ENCODE measurements around the gene NFATC2IP. TPM values are rescaled to one million over a fixed set of nuclear protein-coding genes. Genes with fewer than 3 reads are reported as not detected.

NFATC2IP gene
- total RNA-seq (100 to 1,000 TPM; 112 to 116 TPM), polyA plus RNA-seq (10 to 100 TPM; 22.8 to 30.2 (median 28.7) TPM), total RNA-seq (81.8 to 176 (median 122) reads per million in 6 experiments)

DNA sequence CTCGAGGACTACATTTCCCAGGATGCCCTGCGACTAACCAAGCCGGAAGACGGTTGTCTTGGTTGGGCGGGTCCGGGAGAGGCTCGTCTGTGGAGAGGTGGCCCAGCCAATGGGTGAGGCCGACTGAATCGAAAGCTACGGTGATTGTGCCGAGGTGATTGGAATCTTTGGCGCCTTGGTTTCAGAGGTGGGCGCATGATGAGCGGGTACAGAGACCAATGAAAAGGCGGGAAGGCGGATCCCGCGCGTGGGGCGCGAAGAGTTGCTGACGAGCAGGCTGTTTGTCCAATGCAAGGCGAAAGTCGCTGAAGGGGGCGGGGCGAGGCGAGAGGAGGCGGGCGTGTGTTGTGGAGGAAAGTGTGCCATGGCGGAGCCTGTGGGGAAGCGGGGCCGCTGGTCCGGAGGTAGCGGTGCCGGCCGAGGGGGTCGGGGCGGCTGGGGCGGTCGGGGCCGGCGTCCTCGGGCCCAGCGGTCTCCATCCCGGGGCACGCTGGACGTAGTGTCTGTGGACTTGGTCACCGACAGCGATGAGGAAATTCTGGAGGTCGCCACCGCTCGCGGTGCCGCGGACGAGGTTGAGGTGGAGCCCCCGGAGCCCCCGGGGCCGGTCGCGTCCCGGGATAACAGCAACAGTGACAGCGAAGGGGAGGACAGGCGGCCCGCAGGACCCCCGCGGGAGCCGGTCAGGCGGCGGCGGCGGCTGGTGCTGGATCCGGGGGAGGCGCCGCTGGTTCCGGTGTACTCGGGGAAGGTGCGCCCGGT lies at the start of gene NFATC2IP:
NFATC2IP (plus strand) TSS at position 290 of the 762 bp plus-strand sequence; CDS start at position 365, 75 bp downstream.
- peaks cover 15 to 36% (median 31%) of the 10 kb centered on the region in 4 donors for H3K4me1 Mint-ChIP-seq
- H3K9me3 Mint-ChIP-seq: no peaks in the 10 kb centered on the region
- ATAC-seq (peak; percentile 95 to 96), DNase-seq (peak; percentile 97 to 100 (median 99))
- peak within 1 kb of the TSS; percentile 90 to 99 (median 94) for H3K27ac Mint-ChIP-seq
- peaks cover 0 to 29% (median 0%) of the 10 kb centered on the region in 3 donors for H3K36me3 Mint-ChIP-seq
- POLR2A ChIA-PET: interaction anchor here (0.6 to 2.3 kb wide), 11 partner anchors 10 to 128 kb away, joined by 3 to 20 read pairs (median 5); partner anchors contain the start of genes ATXN2L, LAT, RABEP2 and SPNS1
- no peaks in the 10 kb centered on the region for H3K27me3 Mint-ChIP-seq
- peak within 1 kb of the TSS; percentile 87 to 100 (median 96) for H3K4me3 Mint-ChIP-seq

DNA sequence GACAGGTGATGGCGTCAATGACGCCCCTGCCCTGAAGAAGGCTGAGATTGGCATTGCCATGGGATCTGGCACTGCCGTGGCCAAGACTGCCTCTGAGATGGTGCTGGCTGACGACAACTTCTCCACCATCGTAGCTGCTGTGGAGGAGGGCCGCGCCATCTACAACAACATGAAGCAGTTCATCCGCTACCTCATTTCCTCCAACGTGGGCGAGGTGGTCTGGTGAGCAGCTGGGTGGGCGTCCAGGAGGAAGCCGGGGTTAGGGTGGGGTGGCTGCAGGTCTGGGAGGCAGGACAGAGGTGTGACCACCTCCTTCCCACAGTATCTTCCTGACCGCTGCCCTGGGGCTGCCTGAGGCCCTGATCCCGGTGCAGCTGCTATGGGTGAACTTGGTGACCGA lies 48.9 kb upstream of the NFATC2IP start:
- Mint-ChIP-seq H3K4me1 (peaks cover 3 to 11% (median 5%) of the 10 kb centered on the region in 4 donors), H3K27me3 (no peaks in the 10 kb centered on the region), H3K36me3 (peaks cover 0 to 2% (median 0%) of the 10 kb centered on the region in 3 donors), H3K4me3 (no peak overlapping the region), H3K27ac (peak overlapping the region in 1 of 10 donors; percentile 8), H3K9me3 (no peaks in the 10 kb centered on the region)
- DNase-seq (no peak), ATAC-seq (no peak)
- POLR2A ChIA-PET: interaction anchor here (1.4 kb wide), 1 partner anchor 21 kb away, joined by 4 read pairs; no protein-coding TSS in a partner anchor

- no peaks in the 10 kb centered on the region for H3K27me3 Mint-ChIP-seq
- H3K4me3 Mint-ChIP-seq: no peak overlapping the region
- POLR2A ChIA-PET: no interaction called here
- ATAC-seq: peak; percentile 12 to 20
- peaks cover 3 to 11% (median 5%) of the 10 kb centered on the region in 4 donors for H3K4me1 Mint-ChIP-seq
- peak overlapping the region in 3 of 10 donors; percentile 37 to 89 (median 74) for H3K27ac Mint-ChIP-seq
- peaks cover 0 to 5% (median 0%) of the 10 kb centered on the region in 3 donors for H3K36me3 Mint-ChIP-seq
- no peak for DNase-seq
- H3K9me3 Mint-ChIP-seq: no peaks in the 10 kb centered on the region
These were observed 47.8 kb upstream of the NFATC2IP start for GRCh38 chr16:28902909-28903308.

DNA sequence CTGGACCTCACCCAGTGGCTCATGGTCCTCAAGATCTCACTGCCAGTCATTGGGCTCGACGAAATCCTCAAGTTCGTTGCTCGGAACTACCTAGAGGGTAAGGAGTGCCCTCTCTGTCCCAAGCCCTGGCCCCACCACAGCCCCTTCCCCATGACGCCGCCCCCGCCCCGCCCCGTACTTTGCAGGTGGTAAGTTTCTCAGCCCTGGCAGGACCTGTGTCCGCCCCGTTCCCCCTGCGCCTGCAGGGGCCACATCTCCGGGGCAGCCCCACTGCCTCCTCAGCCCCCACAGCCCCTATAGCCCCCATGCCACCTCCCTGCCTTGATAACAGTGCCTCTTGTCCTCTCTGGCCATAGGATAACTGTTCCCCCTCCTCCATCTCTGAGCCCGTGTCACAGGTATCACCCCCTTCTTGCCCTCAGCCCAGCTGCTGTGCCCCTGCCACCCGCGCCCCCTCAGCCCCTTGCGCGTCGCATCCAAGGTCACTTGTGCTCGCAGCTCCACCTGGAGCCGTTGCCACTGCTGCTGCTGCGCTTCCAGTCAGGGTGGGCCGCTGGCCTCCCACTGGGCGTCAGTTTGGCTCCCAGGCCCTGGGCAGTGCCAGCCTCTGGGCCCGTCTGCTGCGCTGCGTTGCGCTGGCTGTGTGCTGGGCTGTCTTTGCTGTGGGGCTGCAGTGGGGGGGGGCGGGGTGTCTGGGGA lies 47.2 kb upstream of the NFATC2IP start:
- Mint-ChIP-seq H3K27ac (peak overlapping the region in 1 of 10 donors; percentile 50), H3K36me3 (peaks cover 0 to 11% (median 0%) of the 10 kb centered on the region in 3 donors), H3K27me3 (no peaks in the 10 kb centered on the region), H3K4me3 (no peak overlapping the region), H3K9me3 (no peaks in the 10 kb centered on the region), H3K4me1 (peaks cover 3 to 11% (median 5%) of the 10 kb centered on the region in 4 donors)
- DNase-seq (no peak), ATAC-seq (no peak)
- POLR2A ChIA-PET: no interaction called here

- Mint-ChIP-seq H3K4me3 (no peak overlapping the region), H3K4me1 (peaks cover 3 to 11% (median 5%) of the 10 kb centered on the region in 4 donors), H3K27ac (peak overlapping the region in 2 of 10 donors; percentile 14 to 56), H3K9me3 (no peaks in the 10 kb centered on the region), H3K27me3 (no peaks in the 10 kb centered on the region), H3K36me3 (peaks cover 0 to 16% (median 0%) of the 10 kb centered on the region in 3 donors)
- no peak for ATAC-seq
- DNase-seq: no peak
- POLR2A ChIA-PET: no interaction called here
These were observed 46.4 kb upstream of the NFATC2IP start for GRCh38 chr16:28904363-28904762.

DNA sequence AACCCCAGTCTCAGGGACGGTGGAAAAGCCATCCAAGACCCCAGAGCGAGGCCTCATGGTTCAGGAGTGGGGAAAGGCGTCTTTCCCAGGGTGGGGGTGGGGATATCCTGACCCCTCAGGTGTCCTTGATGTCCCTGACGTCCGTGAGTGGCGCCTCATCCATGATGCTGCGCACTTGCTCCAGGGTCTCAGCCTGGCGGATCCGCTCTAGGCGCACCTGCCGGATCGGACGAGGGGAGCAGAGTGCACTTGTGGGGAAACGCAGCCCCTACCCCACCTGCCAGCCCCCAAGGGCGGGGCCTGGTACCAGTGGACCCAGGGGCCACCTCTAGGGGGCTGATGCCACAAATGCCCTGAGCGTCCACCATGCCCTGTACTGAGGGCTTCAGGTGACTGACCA lies 45.9 kb upstream of the NFATC2IP start:
- DNase-seq (no peak), ATAC-seq (no peak)
- H3K9me3 Mint-ChIP-seq: no peaks in the 10 kb centered on the region
- POLR2A ChIA-PET: no interaction called here
- H3K4me1 Mint-ChIP-seq: peaks cover 3 to 11% (median 5%) of the 10 kb centered on the region in 4 donors
- no peak overlapping the region for H3K27ac Mint-ChIP-seq
- no peaks in the 10 kb centered on the region for H3K27me3 Mint-ChIP-seq
- H3K36me3 Mint-ChIP-seq: peaks cover 0 to 16% (median 0%) of the 10 kb centered on the region in 3 donors
- no peak overlapping the region for H3K4me3 Mint-ChIP-seq

DNA sequence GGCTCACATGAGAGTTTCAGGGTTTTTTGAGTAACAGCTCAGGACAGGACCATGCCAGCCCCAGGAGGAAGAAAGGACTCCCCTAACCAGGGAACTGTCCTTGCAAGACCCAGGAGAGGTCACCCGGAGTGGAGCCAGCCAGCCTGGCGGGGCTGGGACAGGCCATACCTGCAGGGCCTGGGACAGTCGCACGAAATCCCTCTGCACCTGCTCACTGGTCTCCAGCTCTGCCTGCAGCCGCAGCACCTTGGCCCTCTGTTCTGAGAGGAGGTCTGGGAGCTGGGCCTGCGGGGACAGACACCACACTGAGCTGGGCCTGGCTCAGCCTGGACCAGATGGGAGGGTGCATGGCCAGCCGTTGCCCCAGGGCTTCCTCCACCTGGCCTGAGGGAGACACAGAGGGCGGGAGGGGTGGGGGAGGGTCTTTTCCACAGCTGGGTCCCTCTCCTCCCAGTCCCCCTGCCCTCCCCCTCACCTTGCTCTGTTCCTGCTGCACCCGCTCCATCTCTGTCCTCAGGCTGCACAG lies 45.4 kb upstream of the NFATC2IP start:
- Mint-ChIP-seq H3K36me3 (peaks cover 0 to 19% (median 0%) of the 10 kb centered on the region in 3 donors), H3K4me1 (peaks cover 1 to 11% (median 5%) of the 10 kb centered on the region in 4 donors), H3K9me3 (no peaks in the 10 kb centered on the region), H3K27me3 (no peaks in the 10 kb centered on the region), H3K4me3 (no peak overlapping the region), H3K27ac (no peak overlapping the region)
- DNase-seq (no peak), ATAC-seq (no peak)
- POLR2A ChIA-PET: no interaction called here

DNA sequence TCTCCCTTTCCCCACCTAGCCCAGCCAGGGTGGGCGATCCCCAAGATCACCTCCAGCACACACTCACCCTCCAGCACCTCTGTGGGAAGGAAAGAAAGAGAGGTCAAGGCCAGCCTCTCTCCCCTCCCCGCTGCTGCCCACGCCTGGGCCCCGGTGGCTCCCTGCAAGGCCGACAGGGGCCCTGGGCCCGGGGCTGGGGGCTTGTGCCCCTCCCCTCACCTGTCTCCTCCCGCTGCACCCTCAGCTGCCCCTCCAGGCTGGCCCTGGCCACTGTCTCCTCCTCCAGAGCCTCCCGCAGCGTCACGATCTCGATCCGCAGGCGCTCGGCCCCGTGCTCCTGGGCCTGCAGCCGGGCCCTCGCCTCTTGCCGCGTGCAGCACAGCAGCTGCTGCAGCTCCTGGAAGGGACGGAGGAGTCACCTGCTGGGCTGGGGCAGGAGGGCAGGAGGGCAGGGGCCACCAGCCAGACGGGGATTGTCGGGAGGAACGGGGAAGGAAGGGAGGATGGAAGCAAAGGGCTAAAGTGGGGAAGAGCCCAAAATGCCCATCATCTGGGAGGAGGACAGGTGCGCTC lies 44.9 kb upstream of the NFATC2IP start:
- DNase-seq (no peak), ATAC-seq (no peak)
- Mint-ChIP-seq H3K27ac (no peak overlapping the region), H3K36me3 (peaks cover 0 to 24% (median 0%) of the 10 kb centered on the region in 3 donors), H3K4me1 (peaks cover 1 to 11% (median 5%) of the 10 kb centered on the region in 4 donors), H3K9me3 (no peaks in the 10 kb centered on the region), H3K4me3 (no peak overlapping the region), H3K27me3 (no peaks in the 10 kb centered on the region)
- POLR2A ChIA-PET: no interaction called here

GRCh38 chr16:28910086-28911031 lies 40.4 kb upstream of the NFATC2IP start:
- Mint-ChIP-seq H3K9me3 (no peaks in the 10 kb centered on the region), H3K36me3 (peaks cover 0 to 57% (median 4%) of the 10 kb centered on the region in 3 donors), H3K4me3 (no peak overlapping the region), H3K4me1 (no peaks in the 10 kb centered on the region), H3K27me3 (no peaks in the 10 kb centered on the region), H3K27ac (no peak overlapping the region)
- ATAC-seq (no peak), DNase-seq (no peak)
- POLR2A ChIA-PET: interaction anchor here (0.6 to 0.8 kb wide), 2 partner anchors 8 to 54 kb away, joined by 3 read pairs; no protein-coding TSS in a partner anchor

GRCh38 chr16:28912558-28912957 lies 38.2 kb upstream of the NFATC2IP start:
- POLR2A ChIA-PET: no interaction called here
- H3K36me3 Mint-ChIP-seq: peaks cover 5 to 70% (median 14%) of the 10 kb centered on the region in 3 donors

DNA sequence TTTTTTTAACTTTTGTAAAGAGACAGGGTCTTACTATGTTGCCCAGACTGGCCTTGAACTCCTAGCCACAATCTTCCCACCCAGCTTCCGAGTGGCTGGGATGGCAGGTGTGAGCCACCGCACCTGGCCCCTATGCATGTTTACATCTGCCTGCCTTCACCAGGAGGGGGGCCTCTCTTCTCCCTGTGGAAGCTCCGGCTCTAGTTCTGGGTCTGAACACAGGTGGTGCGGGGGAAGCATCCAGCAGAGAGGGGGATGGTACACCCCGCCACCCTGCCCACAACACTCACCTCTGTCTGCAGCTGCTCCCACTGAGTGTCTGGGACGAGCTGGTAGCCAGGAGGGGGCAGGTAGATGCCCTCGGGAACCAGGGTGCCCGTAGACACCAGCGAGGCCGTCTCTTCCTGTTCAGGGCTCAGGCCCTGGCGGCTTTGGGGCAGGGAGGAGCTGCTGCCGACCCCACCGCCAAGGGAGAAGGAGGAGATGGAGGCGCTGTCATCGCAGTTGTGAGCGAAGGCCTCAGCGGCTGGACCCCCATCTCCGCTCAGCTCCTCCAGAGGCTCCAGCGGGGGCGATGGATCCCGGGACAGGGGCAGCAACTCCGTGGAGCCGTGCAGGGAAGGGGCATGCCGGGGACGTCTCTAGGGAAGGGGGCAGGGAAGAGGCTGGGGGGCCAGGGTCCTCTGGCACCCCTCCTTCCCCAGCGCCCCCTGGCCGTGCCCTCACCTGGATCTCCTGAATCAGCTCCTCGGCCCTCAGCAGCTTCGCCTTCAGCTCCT lies 36.6 kb upstream of the NFATC2IP start:
- DNase-seq (no peak), ATAC-seq (no peak)
- H3K4me3 Mint-ChIP-seq: no peak overlapping the region
- H3K27ac Mint-ChIP-seq: no peak overlapping the region
- no peaks in the 10 kb centered on the region for H3K9me3 Mint-ChIP-seq
- POLR2A ChIA-PET: interaction anchor here (1.4 kb wide), 1 partner anchor 9 kb away, joined by 4 read pairs; no protein-coding TSS in a partner anchor
- peaks cover 0 to 3% (median 0%) of the 10 kb centered on the region in 4 donors for H3K4me1 Mint-ChIP-seq
- H3K36me3 Mint-ChIP-seq: peaks cover 5 to 67% (median 16%) of the 10 kb centered on the region in 3 donors
- no peaks in the 10 kb centered on the region for H3K27me3 Mint-ChIP-seq

More at GRCh38 chr16:28912558-28912957, 38.2 kb upstream of the NFATC2IP start:
- Mint-ChIP-seq H3K27ac (peak overlapping the region in 2 of 10 donors; percentile 60 to 61), H3K27me3 (no peaks in the 10 kb centered on the region), H3K9me3 (no peaks in the 10 kb centered on the region), H3K4me1 (peaks cover 0 to 3% (median 0%) of the 10 kb centered on the region in 4 donors), H3K4me3 (no peak overlapping the region)
- ATAC-seq: no peak
- DNase-seq: no peak

All from naive thymus-derived CD8-positive, alpha-beta T cell (primary cell).